DMS153 treated with DMSO at 0.1 percent for 48 hours (cell line): ENCODE results near the gene KRT17.
"Not testable (repeated sequence)": the region's sequence is repeated elsewhere in the genome, so short reads cannot be mapped to it uniquely, and the experiment has no call there.

ENCODE experiments used
- DNase-seq: peaks from one replicate; lab custom pipeline; 2025; ENCODE audit not compliant: unreplicated experiment; lab: John Stamatoyannopoulos, UW

Gene KRT17

DNA sequence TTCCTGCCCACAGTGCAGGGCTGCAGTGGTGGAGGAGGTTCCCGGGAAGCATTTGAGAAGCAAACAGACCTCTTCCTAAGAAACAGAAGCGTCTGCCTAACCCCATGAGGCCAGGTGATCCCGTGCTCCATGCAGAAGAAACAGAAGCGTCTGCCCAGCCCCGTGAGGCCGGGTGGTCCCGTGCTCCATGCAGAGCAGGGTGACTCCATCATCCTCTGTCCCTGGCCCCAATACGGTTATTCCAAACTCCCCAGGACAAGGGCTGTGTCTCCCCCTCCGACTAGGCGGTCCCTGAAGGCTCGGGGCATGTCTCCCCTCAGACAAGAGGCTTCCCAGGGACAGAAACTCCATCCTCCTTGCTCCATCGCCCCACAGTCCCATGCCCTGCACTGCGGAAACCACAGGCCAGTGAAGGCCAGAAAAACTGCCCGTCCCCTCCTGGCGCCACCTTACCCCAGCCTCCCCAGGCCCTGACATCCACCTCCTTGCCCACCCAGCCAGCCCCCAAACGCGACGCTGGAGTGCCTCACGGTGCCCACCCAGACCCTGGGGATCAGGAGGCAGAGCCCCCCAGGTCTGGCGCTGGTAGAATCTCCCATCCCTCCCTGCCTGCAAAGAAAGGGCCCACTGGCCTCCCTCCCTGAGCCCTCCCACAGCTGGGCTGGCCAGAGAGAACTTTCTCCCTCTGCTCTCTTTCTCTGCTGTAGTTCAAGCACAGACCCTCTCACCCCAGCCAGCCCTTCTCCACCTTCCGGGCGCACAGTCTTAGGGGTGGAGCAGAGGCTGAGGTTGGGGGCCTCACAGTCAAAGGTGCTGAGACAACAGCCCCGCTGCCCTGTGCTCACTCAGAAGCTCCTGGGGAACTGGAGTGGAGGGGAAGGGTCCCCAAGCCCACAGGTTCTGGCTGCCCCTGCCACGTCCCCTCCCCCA lies 30.6 kb upstream of the KRT17 start:
- no peak for DNase-seq

- DNase-seq = no peak
These were observed 29.7 kb upstream of the KRT17 start for GRCh38 chr17:41653892-41654677.

DNA sequence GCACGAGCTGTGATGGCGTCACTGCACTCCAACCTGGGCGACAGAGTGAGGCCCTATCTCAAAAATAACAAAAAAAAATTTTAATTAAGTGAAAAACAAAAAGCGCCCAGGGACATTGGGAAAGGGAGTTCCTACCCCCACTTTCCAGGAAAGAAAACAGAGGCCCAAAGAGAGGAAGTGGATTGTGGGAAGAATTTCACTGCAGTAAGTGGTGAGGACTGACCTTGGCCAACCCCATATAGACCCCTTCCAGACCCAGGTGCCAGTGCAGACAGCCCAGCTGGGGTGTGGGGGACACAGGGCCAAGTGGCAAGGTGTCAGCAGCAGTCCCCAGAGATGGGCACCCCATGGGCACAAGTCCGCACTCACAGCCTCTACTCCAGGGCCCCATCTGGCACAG lies 29.0 kb upstream of the KRT17 start:
- no peak for DNase-seq

- no peak for DNase-seq
These were observed 28.1 kb upstream of the KRT17 start for GRCh38 chr17:41652461-41652970.

DNA sequence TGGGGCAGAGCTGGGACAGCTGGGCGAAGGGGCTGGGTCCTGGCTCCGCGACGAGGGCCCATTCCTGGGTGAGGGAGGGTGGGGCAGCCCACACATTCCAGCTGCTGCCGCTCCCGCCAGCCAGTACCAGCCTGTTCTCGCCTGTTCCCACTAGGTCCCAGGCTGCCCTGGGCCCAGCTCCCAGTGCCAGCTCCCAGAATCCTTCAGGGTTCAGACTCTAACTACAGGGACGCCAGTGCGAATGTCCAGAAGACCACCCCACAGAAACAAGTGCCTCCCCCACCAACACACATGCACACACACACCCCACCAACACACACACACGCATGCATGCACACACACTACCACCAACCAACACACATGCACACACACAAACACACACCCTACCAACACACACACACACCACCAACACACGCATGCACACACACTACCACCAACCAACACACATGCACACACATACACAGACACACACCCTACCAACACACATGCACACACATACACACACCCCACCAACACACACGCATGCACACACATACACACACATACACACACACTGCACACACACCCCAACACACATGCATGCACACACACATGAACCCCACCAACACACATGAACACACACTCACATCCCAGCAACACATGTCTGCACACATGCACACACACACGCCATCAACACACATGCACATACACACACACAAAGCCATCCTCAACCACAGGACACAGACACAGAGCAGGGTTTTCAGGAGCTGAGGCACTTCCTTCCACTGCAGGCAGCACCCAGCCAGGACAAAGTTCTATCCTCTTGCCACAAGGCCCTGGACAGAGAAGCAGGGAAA lies 27.5 kb upstream of the KRT17 start:
- DNase-seq = no peak

DNA sequence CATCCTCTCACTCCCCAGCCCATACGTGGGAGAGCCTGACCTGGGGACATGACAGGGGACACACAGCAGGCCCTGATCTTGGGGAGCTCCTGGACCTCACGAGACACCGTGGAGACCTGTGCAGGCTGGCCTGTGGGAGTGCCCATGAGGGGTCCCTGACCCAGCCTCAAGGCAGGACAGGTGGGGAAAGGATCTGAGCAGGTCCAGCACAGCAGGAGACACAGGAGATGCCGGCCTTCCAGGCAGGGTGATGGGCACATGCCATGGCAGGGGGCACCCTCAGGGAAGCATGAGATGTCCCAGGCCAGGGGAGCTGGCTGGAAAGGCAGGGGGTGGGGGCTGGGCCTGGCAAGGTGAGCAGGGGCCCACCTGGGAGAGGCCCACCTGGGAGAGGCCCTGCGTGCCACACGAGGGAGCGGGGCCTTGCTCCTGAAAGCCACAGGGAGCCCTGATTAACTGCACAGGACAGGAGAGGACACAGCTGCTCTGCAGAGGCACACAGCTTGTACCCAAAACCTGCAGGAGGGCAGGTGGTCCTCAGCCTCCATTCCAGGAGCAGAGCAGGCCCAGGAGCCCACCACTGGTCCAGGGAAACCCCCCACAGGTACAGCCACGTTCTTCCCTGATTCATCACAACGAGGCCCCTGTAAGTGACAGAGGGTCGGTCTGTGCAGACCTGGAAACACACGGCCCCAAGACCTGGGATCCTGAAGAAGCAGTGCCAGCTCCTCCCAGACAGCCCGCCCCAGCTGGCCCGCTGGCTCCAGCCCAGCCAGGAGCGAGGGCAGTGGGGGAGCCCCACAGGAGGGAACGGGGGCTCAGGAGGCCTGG lies 26.6 kb upstream of the KRT17 start:
- no peak for DNase-seq

- no peak for DNase-seq
These were observed 25.6 kb upstream of the KRT17 start for GRCh38 chr17:41649923-41650519.

- peak; percentile 58 for DNase-seq
These were observed 24.2 kb upstream of the KRT17 start for GRCh38 chr17:41648411-41649195.

GRCh38 chr17:41647940-41648410 lies 23.6 kb upstream of the KRT17 start:
- DNase-seq = peak; percentile 68

GRCh38 chr17:41647038-41647813 lies 22.9 kb upstream of the KRT17 start:
- no peak for DNase-seq

- no peak for DNase-seq
These were observed 18.1 kb upstream of the KRT17 start for GRCh38 chr17:41642252-41643156.

DNA sequence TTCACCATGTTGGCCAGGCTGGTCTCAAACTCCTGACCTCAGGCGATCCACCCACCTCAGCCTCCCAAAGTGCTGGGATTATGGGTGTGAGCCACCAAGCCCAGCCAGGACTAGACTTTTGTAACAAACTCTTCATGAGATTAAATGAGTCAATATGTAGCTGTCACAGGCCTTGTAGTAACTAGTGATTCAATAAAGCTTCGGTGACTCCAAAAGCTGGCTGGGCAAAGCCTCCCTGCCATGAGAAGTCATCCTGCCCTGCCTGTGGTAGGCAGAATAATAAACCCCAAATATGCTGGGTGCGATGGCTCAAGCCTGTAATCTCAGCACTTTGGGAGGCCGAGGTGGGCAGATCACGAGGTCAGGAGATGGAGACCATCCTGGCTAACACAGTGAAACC lies 16.2 kb upstream of the KRT17 start:
- not testable (repeated sequence) for DNase-seq

- DNase-seq = no peak
These were observed 15.4 kb upstream of the KRT17 start for GRCh38 chr17:41639492-41640473.

GRCh38 chr17:41638941-41639340 lies 14.6 kb upstream of the KRT17 start:
- no peak for DNase-seq

DNA sequence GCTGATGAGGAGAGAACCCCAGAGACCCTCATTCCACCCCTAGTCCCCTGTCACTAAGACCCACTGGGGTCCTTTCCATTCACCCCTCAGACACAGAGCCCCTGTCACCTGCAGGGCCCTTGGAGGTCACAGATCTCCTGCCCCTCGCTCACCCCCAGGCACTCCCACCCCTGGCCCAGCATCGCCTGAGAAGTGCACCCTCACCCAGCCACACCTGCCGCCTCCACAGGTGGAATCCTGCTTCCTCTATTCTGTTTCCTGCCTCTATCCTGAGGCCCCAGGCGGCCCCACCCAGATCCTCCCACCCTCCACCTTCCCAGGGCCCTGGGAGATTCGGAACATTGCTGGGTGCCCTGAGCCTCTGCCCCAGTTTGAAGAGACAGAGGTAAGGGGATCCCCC lies 13.8 kb upstream of the KRT17 start:
- no peak for DNase-seq

DNA sequence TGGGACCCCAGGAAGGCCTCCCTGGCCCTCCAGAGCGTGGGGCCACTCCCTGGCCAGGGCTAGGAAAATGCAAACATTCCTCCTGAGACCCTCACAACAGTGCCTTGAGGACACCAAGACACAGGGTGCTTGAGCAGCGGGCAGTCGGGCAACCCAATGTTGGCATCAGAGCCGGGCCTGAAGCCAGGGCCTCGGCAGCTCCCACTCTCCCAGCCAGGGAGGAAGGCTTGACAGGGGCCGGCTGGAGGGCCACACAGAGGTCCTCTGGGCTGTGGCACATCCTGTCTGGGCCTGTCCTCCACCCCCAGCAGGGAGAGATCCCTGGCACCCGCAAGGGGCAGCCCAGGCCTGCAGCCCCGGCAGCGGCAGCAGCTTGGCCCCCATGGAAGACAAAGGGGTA lies 12.3 kb upstream of the KRT17 start:
- DNase-seq = no peak
